ENCODE results near the gene ACTL10. TPM values are rescaled to one million over a fixed set of nuclear protein-coding genes. Genes with fewer than 3 reads are reported as not detected.

ACTL10 gene
- total RNA-seq, 1 donor from 2014 or later: 2.2 TPM

DNA sequence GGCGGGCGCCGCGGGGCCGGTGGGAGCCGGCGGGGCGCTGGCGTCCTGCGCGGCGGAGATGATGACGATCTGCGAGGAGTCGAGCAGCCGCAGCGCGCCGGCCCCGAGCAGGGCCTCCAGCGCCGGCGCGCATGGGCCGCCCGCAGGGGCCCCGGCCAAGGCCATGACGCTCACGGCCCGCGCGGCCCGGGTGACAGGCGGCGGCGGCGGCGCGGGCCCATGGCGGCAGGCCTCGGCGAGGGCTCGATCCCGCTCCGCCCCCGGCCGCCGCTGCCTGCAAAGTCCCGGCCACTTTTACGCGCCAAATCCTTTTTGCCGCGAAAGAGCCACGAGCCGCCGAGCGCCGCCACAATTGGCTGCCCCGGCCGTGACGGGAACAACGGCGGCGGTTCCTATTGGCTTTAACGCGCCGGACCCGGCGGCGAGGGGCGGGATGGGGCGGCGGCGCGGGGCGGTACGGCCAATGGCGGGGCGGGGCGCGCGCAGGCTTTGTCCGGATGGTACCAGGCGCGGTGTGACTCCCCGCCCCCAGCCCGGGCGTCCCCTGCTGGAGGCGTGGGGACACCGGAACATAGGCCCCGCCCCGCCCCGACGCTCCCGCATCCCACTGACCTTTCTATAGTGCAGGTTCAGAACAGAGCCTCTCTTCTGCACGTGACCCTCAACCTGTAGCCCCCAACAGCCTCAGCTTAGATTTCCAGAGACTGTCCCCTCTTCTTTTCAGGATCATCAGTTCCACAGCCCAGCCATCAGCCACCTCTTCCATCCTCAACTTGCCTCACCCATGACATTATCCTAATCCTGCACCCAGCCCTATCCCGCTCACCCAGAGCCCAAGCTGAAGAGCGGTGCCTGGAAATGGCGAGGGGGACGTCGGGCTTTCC lies 19.6 kb downstream of the ACTL10 start, which contains the start of gene E2F1:
Gene E2F1, minus strand, starts transcription at position 286 of the 884 bp plus-strand sequence. Its CDS starts 121 bp downstream, at position 165.
- TF ChIP-seq, protein P1, sequence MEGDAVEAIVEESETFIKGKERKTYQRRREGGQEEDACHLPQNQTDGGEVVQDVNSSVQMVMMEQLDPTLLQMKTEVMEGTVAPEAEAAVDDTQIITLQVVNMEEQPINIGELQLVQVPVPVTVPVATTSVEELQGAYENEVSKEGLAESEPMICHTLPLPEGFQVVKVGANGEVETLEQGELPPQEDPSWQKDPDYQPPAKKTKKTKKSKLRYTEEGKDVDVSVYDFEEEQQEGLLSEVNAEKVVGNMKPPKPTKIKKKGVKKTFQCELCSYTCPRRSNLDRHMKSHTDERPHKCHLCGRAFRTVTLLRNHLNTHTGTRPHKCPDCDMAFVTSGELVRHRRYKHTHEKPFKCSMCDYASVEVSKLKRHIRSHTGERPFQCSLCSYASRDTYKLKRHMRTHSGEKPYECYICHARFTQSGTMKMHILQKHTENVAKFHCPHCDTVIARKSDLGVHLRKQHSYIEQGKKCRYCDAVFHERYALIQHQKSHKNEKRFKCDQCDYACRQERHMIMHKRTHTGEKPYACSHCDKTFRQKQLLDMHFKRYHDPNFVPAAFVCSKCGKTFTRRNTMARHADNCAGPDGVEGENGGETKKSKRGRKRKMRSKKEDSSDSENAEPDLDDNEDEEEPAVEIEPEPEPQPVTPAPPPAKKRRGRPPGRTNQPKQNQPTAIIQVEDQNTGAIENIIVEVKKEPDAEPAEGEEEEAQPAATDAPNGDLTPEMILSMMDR (conservative IDR thresholded peaks at IDR 0.05; ENCODE audit: low read depth, low read length): peak; percentile 25
- peak within 1 kb of the TSS; percentile 49 for H3K4me3 ChIP-seq (ENCODE audit: low read depth, low read length)
- no peak for DNase-seq (ENCODE audit: low read depth)

DNA sequence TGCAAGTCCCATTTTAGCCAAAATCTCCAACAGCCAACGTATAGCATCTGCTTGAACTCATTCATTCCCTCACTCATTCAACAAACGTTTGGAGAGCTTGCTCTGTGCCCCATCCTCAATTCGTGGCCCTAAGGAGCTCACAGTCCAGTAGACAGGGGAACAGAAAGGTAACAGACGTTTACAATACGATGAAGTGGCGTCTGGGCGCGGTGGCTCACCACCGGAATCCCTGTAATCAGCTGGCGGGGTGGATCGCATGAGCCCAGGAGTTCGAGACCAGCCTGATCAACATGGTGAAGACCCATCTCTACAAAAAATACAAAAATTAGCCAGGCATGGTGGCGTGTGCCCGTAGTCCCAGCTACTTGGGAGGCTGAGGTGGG lies 20.2 kb downstream of the ACTL10 start:
- peak overlapping the region; percentile 48 for H3K4me3 ChIP-seq (ENCODE audit: low read depth, low read length)
- no peak for DNase-seq (ENCODE audit: low read depth)
- TF ChIP-seq, protein P1 (conservative IDR thresholded peaks at IDR 0.05; ENCODE audit: low read depth, low read length): no peak

DNA sequence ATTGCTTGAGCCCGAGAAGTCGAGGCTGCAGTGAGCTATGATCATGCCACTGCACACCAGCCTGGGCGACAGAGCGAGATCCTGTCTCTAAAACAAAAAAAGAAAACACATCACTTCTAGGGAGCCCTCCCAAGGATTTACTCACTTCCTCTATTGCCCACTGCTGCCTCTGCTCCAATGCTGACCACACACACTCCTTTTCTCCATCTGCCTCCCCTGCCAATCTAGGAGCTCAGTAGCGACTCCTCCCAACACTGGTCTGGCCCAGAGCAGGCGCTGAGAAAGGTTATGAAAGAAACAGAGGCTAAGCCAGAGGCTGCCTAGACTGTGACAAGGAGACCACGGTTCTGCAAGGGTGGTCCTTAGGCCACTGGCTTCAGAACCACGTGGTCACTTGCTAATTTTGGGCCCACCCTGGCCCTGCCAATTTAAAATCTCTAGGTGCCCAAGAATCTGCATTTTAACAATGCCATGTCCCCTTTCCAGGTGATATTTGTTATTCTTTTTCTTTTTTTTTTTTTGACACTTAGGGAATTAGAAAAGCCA lies 20.7 kb downstream of the ACTL10 start:
- TF ChIP-seq, protein P1 (conservative IDR thresholded peaks at IDR 0.05; ENCODE audit: low read depth, low read length): no peak
- no peak overlapping the region for H3K4me3 ChIP-seq (ENCODE audit: low read depth, low read length)
- no peak for DNase-seq (ENCODE audit: low read depth)

DNA sequence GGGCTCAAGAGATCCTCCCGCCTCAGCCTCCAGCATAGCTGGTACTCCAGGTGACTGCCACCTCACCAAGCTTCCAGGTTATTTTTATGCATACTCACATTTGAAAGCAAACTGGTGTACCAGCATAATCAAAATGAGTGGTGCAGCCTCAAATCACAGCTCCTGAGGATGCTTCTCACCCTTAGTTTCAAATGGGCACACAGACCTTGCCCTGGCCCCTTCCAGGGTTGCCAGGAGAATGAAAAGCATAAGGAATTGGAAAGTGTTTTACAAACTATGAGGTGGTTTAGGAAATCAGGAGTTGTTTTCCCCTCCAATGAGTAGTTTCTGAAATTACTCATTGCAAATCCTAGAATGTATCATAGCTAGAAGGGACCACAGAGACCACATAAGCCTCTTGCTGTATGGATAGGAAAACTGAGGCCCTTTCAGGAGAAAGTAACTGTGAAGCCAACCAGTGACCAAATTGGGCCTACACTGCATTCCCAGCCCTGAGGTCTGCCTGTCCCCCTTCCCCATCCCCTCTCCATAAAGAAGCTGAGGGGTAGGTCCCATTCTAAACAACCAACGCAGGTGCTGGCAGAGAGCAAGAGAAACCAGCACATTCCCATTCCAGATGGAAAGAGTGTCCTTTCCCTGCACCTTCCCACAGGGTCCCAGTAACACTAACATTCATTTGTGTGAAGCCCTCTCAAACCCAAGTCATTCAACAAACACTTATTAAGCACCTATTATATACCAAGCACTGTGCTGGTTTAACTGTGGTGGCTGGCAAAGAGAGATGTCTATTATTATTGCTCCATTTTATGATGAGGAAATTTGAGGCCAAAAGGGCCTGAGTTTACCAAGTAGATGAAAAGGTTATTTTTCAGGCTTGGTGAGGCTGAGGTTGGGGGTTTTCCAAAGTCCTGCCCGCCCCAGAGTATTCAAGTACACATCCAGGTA lies 21.5 kb downstream of the ACTL10 start:
- no peak for DNase-seq (ENCODE audit: low read depth)
- TF ChIP-seq, protein P1 (conservative IDR thresholded peaks at IDR 0.05; ENCODE audit: low read depth, low read length): no peak
- no peak overlapping the region for H3K4me3 ChIP-seq (ENCODE audit: low read depth, low read length)

DNA sequence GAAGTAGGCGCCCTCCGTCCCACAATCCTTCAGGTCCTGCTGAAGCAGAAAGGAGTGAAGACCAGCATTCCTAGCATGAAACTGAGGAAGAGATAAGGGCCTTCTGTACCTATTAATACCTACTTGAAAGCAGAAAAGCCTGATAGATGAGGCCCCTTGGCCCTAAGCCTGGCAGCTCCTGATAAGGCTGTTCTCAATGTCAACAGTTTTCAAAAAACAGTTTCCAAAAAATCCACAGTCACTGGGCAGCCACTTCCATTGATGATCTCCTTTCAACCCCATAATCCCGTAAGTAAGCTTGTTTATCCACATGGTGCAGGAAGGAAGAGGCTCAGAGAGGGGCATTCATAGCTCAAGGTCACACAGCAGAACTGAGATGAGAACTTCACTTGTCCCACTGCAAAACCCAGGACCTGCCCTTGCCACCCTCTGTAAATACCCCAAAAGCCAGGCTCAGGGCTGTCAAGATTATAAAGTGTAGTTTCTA lies 22.2 kb downstream of the ACTL10 start:
- H3K4me3 ChIP-seq (ENCODE audit: low read depth, low read length): no peak overlapping the region
- no peak for DNase-seq (ENCODE audit: low read depth)
- TF ChIP-seq, protein P1 (conservative IDR thresholded peaks at IDR 0.05; ENCODE audit: low read depth, low read length): no peak

GRCh38 chr20:33689493-33689892 lies 22.8 kb downstream of the ACTL10 start:
- H3K4me3 ChIP-seq (ENCODE audit: low read depth, low read length): no peak overlapping the region
- TF ChIP-seq, protein P1 (conservative IDR thresholded peaks at IDR 0.05; ENCODE audit: low read depth, low read length): no peak
- no peak for DNase-seq (ENCODE audit: low read depth)

Measured in epithelial cell of proximal tubule (primary cell).